Daoy (cell line): ENCODE measurements around the gene BUD13. TPM values are rescaled to one million over a fixed set of nuclear protein-coding genes. Genes with fewer than 3 reads are reported as not detected.

Experiments
- DNase-seq: peaks from one replicate; pipeline ENCODE4 v3.0.0-alpha.2; 2015; ENCODE audit warnings: low read depth
- total RNA-seq: library from RNA; depleted of rRNA; stranded (reverse); fragments of >200 nt; shearing (Covaris generic); gene quantifications from 2 replicates; pipeline ENCODE4 v1.2.3, GENCODE V29; 2014; rRNA removed

BUD13 gene
- total RNA-seq, 1 experiment from 2014 or later, result 23.2 TPM

GRCh38 chr11:116716621-116717020 lies 56.2 kb downstream of the BUD13 start:
- no peak for DNase-seq

DNA sequence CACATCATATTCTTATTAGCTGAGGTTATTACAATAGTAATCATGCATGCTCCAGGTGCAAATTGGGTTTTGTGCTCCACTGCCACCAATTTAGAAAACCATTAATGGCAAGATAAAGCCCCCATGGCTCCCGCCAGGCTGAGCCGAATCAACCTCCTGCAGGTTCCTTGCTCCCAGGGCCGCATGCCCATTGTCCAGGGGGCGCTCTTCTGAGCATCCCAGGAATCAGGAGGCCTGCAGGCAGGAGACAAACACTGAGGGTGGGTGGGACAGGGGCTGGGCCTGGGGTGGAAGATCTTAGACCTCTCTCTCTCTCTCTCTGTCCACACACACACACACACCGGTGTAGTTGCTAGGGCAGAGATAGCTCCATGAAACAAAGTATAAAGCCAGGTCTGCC lies 57.4 kb downstream of the BUD13 start:
- no peak for DNase-seq

DNA sequence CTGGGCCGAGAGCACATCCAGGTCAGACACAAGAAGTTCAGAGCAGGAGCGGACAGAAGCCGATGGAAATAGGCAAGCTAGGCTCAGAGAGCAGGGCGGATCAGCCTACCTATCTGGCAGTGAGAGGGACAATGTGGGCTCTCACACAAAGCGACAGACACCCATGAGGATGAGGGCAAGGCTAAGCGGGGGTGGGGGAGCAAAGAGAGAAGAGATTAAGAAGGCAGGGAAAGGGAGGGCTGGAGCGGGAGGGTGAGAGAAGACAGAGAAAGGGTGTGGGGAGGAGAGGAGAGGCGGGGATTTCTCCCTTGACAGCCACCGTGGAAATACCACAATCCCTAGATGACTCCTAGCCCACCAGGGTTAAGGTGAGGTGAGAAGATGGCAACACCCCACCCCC lies 57.9 kb downstream of the BUD13 start:
- DNase-seq, result no peak

DNA sequence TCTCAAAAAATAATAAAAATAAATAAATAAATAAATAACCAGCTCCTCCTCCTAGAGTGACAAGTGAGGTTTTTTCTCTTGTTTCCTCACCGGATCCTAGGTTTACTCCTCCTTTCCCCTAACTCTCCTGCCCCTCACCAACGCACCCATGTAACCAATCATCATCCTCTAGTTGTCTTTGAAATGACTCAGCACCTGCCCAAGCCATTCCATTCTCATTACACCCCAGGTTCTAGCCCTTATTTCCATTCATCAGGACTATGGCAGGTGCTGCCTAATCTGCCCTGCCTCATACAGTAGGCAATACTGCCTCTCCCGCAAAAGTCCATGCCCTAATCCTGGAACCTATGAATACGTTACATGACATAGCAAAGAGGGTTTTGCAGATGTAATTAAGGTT lies 60.4 kb downstream of the BUD13 start:
- DNase-seq, result no peak

DNA sequence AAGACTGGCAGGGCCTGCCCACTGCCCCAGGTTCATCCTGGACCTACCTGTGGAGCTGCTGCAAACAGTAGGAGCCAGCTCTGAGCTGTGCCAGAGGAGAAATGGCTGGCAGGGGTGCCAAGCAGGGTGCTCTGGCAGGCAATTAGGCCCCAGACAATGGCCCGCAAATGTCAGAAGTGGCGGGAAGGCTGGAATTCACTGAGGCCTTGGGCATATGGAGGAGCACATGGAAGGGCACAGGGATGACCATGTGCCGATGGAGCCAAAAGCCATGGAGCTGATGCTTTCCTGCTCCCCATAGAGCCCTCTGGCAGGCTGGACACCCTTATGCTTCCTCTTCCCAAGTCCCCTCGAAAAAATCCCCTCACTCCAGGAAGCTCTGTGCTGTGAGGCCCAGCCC lies 62.0 kb downstream of the BUD13 start:
- no peak for DNase-seq

DNA sequence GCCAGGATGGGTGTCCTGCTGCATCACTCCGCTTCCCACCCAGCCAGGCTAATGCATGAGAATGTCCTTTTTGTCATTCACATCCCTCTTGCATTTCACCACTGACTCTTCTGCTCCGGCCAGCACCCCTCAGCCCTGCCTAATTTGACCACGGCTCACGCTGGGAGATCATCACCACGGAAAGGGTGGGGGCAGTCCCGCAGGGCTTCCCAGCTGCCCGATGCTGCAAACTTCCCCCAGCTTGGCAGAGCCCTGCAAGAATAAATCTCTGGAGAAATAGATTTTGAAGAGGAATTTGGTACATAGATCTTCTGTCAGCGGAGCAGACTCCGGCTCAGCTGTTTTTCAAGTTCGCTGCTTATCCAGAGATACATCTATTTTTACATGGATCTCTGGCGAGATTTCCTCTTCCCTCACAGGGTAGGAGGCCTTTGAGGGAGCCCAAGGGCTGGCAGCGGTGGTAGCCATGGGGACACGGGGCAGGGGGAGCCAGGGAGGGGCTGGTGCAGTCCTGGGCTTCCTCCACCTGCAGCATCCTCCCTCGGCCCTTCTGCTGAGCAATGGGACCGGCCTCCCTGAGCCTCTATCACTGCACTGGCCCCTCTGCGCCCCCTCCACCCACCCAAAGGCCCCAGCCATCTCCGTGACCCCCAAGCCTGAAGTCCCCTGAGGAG lies 62.6 kb downstream of the BUD13 start:
- DNase-seq, result no peak

DNA sequence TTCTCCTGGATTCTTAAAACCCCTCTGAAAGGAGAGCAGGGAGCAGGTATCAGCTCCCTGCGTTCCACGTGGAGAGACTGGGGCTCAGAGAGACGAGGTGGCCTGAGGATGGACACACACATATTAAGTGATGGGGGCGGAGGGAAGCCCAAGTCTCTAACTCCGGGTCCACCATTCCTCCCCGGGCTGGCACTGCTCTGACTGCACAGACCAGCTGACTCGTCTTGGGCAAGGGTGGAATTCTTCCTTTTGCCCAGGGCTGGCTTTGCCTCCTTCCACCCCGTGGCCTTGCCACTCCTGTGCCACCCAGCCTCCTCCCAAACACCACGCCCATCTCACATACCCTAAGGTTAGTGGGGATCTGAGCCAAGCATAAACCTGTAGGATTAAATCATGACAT lies 65.0 kb downstream of the BUD13 start:
- DNase-seq, result no peak

DNA sequence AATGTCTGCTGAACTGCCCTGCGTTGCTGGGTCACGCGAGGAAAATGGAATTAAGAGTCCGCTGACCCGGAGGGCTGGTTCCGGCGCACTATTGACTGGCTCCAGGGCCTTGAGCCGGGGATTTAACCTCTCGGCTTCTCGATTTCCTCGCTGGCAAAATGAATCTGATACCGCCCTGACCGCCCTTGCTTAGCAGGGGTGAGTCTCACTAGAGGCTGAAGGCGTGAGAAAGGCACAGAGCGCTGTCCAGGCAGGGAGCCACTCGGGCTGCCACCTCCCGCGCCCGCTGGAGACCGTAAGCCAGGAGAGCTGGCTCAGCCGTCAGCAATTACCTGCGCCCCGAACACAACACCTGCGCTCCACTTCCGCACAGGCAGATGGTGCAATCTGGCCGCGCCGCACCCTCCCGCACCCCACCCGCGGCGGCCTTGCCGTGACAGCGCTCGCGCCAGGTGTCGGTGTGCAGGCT lies 65.6 kb downstream of the BUD13 start:
- no peak for DNase-seq

GRCh38 chr11:116703421-116703820 lies 69.4 kb downstream of the BUD13 start:
- DNase-seq, result no peak

DNA sequence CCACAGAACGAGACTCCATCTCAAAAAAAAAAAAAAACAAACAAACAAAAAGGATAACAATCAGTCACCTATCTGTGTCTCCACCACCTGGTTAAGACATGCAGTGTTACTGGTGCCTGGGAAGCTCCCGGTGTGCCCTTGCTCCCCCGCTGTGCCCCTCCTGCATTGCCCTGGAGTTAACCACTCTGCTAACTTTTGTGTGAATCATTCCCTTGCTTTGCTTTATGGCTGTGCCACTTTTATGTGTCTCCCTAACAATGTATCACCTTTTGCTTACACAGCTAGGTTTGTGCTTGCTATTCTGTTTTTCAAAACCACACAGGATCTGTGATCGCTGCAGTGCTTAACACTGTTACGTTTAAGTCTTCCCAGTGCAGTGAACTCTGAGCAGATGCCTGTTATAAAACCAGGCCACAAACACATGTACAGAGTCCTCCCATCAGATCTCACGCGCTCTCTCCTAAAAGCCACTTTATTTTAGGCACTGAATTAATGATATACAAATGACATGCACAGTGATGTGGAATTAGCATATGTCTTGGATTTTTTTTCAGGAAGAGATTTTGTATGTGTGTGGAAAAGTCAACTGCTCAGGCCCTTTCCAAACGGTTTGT lies 69.9 kb downstream of the BUD13 start:
- no peak for DNase-seq

DNA sequence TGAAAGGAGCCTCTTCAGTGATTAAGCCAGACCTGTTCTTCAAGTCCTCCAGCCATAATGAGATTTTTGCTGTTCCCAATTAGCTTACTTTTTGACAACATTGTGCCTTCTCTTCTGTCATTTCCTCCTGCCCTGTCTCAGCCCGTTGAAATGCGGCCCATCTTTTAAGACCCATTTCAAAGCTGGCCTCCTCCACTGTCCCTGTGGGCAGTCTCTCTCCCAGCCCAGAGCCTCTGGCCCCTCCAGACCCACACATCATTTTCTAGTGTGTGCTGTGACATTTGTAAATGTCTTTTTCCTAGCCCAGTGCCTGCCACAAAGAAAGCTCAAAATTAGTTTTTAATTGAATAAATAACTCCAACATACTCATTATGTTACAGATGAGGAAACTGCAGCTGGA lies 70.9 kb downstream of the BUD13 start:
- no peak for DNase-seq

DNA sequence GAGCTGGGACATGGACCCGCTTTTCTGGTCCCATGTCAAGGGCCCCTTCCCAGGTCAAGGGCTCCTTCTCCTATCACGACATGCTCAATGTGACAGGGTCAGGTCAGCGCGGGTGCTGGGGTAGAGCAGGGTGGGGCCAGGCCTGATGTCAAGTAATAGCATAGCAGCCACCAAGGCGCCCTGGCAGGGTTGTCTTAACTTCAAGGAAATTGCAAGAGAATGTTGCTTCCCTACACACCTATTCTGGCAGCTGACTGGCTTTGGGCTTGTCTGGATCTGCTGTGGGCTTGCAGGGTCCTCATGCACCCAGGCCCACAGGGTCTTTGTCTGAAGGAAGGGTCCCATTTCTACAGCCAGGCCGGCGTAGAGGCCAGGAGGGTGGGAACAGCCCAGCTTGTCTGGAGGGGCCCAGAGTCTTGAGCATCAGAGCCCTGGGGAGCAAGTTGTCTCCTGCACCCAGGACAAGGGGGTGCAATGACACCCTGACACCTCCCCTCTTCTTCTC lies 71.4 kb downstream of the BUD13 start:
- DNase-seq, result no peak

- no peak for DNase-seq
Measured at GRCh38 chr11:116700586-116701220, 72.1 kb downstream of the BUD13 start.

Other genes starting within 250 kb of the BUD13 start
- 84.1 and 122 TPM in 2 replicates for gene ZPR1, start 15.0 kb upstream of the BUD13 start, total RNA-seq
- not detected in 2 replicates for gene APOA5, start 18.9 kb upstream of the BUD13 start, total RNA-seq
- gene APOA4, start 50.3 kb upstream of the BUD13 start, total RNA-seq, result not detected in 2 replicates
- not detected in 2 replicates for gene APOC3, start 56.9 kb upstream of the BUD13 start, total RNA-seq
- 0.11 TPM in 1 of 2 replicates, not detected in the other for gene APOA1, start 64.6 kb upstream of the BUD13 start, total RNA-seq